SK-N-MC (cell line): ENCODE data around the gene TTC31.

Experiments used
- EZH2 ChIP-seq: fragments of 200-600 bp; sonication (generic); IDR thresholded peaks from one replicate; pipeline ENCODE4 v1.6.1; 2017; ENCODE audit warnings: antibody characterized with exemption
- FOXP2 ChIP-seq: optimal IDR thresholded peaks from 2 replicates; pipeline ENCODE3; 2011; ENCODE audit warnings: mild to moderate bottlenecking, moderate library complexity; ENCODE audit not compliant: insufficient read depth; ENCODE audit errors: extremely low read length, control extremely low read depth
- POLR2AphosphoS5 ChIP-seq: IDR thresholded peaks from 2 replicates; pipeline ENCODE4 v1.6.1; 2012; ENCODE audit warnings: mild to moderate bottlenecking, low read depth, low read length, borderline replicate concordance

DNA sequence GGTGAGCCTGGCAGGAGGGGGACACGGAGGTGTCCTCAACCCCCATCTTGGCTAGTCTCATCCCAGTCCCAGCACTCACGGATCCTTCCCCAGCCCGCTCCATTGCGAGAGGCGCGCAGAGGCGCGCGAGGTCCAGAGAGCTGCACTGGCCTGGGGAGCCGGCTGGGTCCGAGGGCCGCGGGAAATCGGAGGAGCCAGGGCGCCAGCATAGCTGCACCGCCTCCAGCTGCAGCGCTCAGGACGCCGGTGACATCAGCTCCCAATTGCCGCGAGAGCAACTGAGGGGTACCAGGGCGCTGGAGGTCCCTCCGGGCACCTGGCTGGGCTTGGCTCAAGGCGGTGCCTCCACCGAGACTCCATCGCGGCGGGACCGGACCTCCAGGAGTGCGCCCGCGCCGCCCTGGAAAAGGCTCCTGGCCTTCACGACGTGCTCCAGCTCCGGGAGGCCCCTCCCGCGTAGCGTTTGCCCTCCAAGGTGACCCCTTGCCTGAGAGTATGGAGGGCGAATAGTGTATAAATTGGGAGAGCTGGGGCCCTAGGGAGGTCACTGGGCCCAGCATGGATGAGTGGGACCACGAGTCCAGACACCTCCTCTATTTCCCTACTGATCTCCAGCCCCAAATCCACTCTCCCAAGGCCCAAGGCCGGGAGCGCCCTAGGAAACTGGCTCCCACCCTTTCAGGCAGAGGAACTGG, 46.6 kb upstream of the TTC31 start:
- TF ChIP-seq POLR2AphosphoS5: no peak
- no peak for TF ChIP-seq EZH2
- no peak for TF ChIP-seq FOXP2
